H9 (cell line): ENCODE measurements around the gene CCDC34. TPM values are rescaled to one million over a fixed set of nuclear protein-coding genes. Genes with fewer than 3 reads are reported as not detected.

Experiments
- DNase-seq: peaks from one replicate; pipeline ENCODE4 v3.0.0-alpha.2; 2017
- H2AFZ ChIP-seq: one replicate; pipeline ENCODE4 v1.6.1; 2013; ENCODE audit warnings: mild to moderate bottlenecking, low read length, control low read depth, moderate library complexity
- H2AK5ac ChIP-seq: 2 replicates; pipeline ENCODE4 v1.6.1; 2013; ENCODE audit warnings: low read length, control low read depth, mixed read lengths; ENCODE audit not compliant: insufficient read length
- H2BK120ac ChIP-seq: one replicate; pipeline ENCODE4 v1.6.1; 2013; ENCODE audit warnings: low read depth, mild to moderate bottlenecking, low read length, control low read depth, inconsistent platforms; ENCODE audit not compliant: poor library complexity, severe bottlenecking
- H2BK12ac ChIP-seq: 2 replicates; pipeline ENCODE4 v1.6.1; 2013; ENCODE audit warnings: low read length, control low read depth, mixed read lengths, low read depth; ENCODE audit not compliant: insufficient read length
- H2BK15ac ChIP-seq: 2 replicates; pipeline ENCODE4 v1.6.1; 2013; ENCODE audit warnings: low read depth, low read length, control low read depth
- H2BK20ac ChIP-seq: one replicate; pipeline ENCODE4 v1.6.1; 2013; ENCODE audit warnings: low read depth, mild to moderate bottlenecking, low read length, control low read depth, inconsistent platforms; ENCODE audit not compliant: poor library complexity, severe bottlenecking
- H2BK5ac ChIP-seq: 2 replicates; pipeline ENCODE4 v1.6.1; 2013; ENCODE audit warnings: low read length, control low read depth, mixed read lengths; ENCODE audit not compliant: insufficient read length
- H3K14ac ChIP-seq: 2 replicates; pipeline ENCODE4 v1.6.1; 2013; ENCODE audit warnings: low read length, control low read depth; ENCODE audit not compliant: insufficient read depth
- H3K18ac ChIP-seq: 2 replicates; pipeline ENCODE4 v1.6.1; 2013; ENCODE audit warnings: low read depth, mild to moderate bottlenecking, mixed read lengths, low read length, control low read depth; ENCODE audit not compliant: insufficient read length
- H3K23ac ChIP-seq: 2 replicates; pipeline ENCODE4 v1.6.1; 2013; ENCODE audit warnings: low read length, control low read depth, mixed read lengths, low read depth; ENCODE audit not compliant: insufficient read length
- H3K23me2 ChIP-seq: 2 replicates; pipeline ENCODE4 v1.6.1; 2013; ENCODE audit warnings: low read depth, mild to moderate bottlenecking, mixed read lengths, low read length, control low read depth; ENCODE audit not compliant: insufficient read length, poor library complexity, severe bottlenecking
- H3K27ac ChIP-seq: 2 replicates; pipeline ENCODE4 v1.5.1; 2013; ENCODE audit warnings: low read length, control low read depth, mixed read lengths, low read depth; ENCODE audit not compliant: insufficient read length
- H3K27me3 ChIP-seq: 2 replicates; pipeline ENCODE4 v1.6.1; 2013; ENCODE audit warnings: low read length, control low read depth, inconsistent platforms; ENCODE audit not compliant: insufficient read depth
- H3K4ac ChIP-seq: 2 replicates; pipeline ENCODE4 v1.6.1; 2013; ENCODE audit warnings: low read depth, mild to moderate bottlenecking, control low read depth, inconsistent platforms, low read length, moderate library complexity
- H3K4me1 ChIP-seq: 2 replicates; pipeline ENCODE4 v1.6.1; 2013; ENCODE audit warnings: low read length, control low read depth, inconsistent platforms; ENCODE audit not compliant: insufficient read depth
- H3K4me2 ChIP-seq: 2 replicates; pipeline ENCODE4 v1.6.1; 2013; ENCODE audit warnings: low read length, control low read depth, mixed read lengths; ENCODE audit not compliant: insufficient read length, insufficient read depth
- H3K56ac ChIP-seq: 2 replicates; pipeline ENCODE4 v1.6.1; 2013; ENCODE audit warnings: low read depth, mild to moderate bottlenecking, mixed read lengths, low read length, control low read depth; ENCODE audit not compliant: insufficient read length
- H3K79me1 ChIP-seq: 2 replicates; pipeline ENCODE4 v1.6.1; 2013; ENCODE audit warnings: low read depth, mild to moderate bottlenecking, moderate library complexity, low read length, control low read depth, inconsistent platforms; ENCODE audit not compliant: insufficient read depth, poor library complexity, severe bottlenecking
- H3K79me2 ChIP-seq: 2 replicates; pipeline ENCODE4 v1.6.1; 2013; ENCODE audit warnings: low read length, control low read depth, inconsistent platforms; ENCODE audit not compliant: insufficient read depth
- H3K9ac ChIP-seq: 2 replicates; pipeline ENCODE4 v1.6.1; 2013; ENCODE audit warnings: low read length, control low read depth, mixed read lengths; ENCODE audit not compliant: insufficient read length; ENCODE audit errors: extremely low read depth
- H3K9me3 ChIP-seq: one replicate; pipeline ENCODE4 v1.6.1; 2013; ENCODE audit warnings: low read depth, low read length, inconsistent platforms; ENCODE audit not compliant: control insufficient read depth
- H3T11ph ChIP-seq: one replicate; pipeline ENCODE4 v1.6.1; 2013; ENCODE audit warnings: mild to moderate bottlenecking, low read length, control low read depth, inconsistent platforms
- H4K20me1 ChIP-seq: one replicate; pipeline ENCODE4 v1.6.1; 2013; ENCODE audit not compliant: control insufficient read depth, insufficient read length, insufficient read depth
- H4K5ac ChIP-seq: 2 replicates; pipeline ENCODE4 v1.6.1; 2013; ENCODE audit warnings: low read depth, mild to moderate bottlenecking, mixed read lengths, low read length, control low read depth; ENCODE audit not compliant: insufficient read length
- H4K8ac ChIP-seq: replicated peaks from 2 replicates; pipeline ENCODE4 v1.6.1; 2013; ENCODE audit warnings: low read length, control low read depth, mixed read lengths, low read depth; ENCODE audit not compliant: insufficient read length
- H4K91ac ChIP-seq: 2 replicates; pipeline ENCODE4 v1.6.1; 2013; ENCODE audit warnings: low read depth, mild to moderate bottlenecking, moderate library complexity, mixed read lengths, low read length, control low read depth; ENCODE audit not compliant: insufficient read length
- H3K27ac Mint-ChIP-seq, 3 experiments: 2 replicates in 2 of 3; 3 replicates in 1 of 3; pipeline ENCODE4 v1.8.0; 2020 to 2021; ENCODE audit warnings: mixed read lengths in 3 of 3, mild to moderate bottlenecking in 1 of 3, moderate library complexity in 1 of 3
- H3K27me3 Mint-ChIP-seq: 2 replicates; pipeline ENCODE4 v1.8.0; 2021; ENCODE audit warnings: low read depth, mild to moderate bottlenecking, moderate library complexity, mixed read lengths
- H3K36me3 Mint-ChIP-seq, 3 experiments: 2 replicates in 2 of 3; 3 replicates in 1 of 3; pipeline ENCODE4 v1.8.0; 2020 to 2021; ENCODE audit warnings: low read depth in 3 of 3, mixed read lengths in 3 of 3; ENCODE audit not compliant: insufficient read depth in 1 of 3
- H3K4me1 Mint-ChIP-seq, 2 experiments: 2 replicates each; pipeline ENCODE4 v1.8.0; 2020; ENCODE audit warnings: mixed read lengths in 2 of 2
- H3K4me3 Mint-ChIP-seq, 2 experiments: 2 replicates in 1 of 2; 3 replicates in 1 of 2; pipeline ENCODE4 v1.8.0; 2020 to 2021; ENCODE audit warnings: mild to moderate bottlenecking in 2 of 2, mixed read lengths in 2 of 2, moderate library complexity in 1 of 2
- H3K9me3 Mint-ChIP-seq, 2 experiments: 2 replicates in 1 of 2; 3 replicates in 1 of 2; pipeline ENCODE4 v1.8.0; 2020; ENCODE audit warnings: mild to moderate bottlenecking in 2 of 2, mixed read lengths in 2 of 2, moderate library complexity in 1 of 2
- WGBS: extraction: QIAGEN DNeasy Blood & Tissue Kit; methylation state at CpG from one replicate; pipeline ENCODE4 v1.1.7; 2013; ENCODE audit warnings: missing lambda C conversion rate, low lambda C conversion rate, mixed read lengths; ENCODE audit not compliant: insufficient read length; ENCODE audit errors: extremely low coverage; 5-methylcytosine and 5-hydroxymethylcytosine counted together
- total RNA-seq: library from RNA; stranded (reverse); gene quantifications from 2 replicates; pipeline ENCODE4 v1.2.1, GENCODE V29; 2021
- TF ChIP-seq, protein P1 (sequence below): fragments of 200-600 bp; sonication (generic); conservative IDR thresholded peaks from 3 replicates; pipeline ENCODE4 v1.8.0; 2021; ENCODE audit warnings: antibody characterized with exemption, mild to moderate bottlenecking

CCDC34 gene
- total RNA-seq, 1 experiment from 2014 or later, result 25.2 TPM

DNA sequence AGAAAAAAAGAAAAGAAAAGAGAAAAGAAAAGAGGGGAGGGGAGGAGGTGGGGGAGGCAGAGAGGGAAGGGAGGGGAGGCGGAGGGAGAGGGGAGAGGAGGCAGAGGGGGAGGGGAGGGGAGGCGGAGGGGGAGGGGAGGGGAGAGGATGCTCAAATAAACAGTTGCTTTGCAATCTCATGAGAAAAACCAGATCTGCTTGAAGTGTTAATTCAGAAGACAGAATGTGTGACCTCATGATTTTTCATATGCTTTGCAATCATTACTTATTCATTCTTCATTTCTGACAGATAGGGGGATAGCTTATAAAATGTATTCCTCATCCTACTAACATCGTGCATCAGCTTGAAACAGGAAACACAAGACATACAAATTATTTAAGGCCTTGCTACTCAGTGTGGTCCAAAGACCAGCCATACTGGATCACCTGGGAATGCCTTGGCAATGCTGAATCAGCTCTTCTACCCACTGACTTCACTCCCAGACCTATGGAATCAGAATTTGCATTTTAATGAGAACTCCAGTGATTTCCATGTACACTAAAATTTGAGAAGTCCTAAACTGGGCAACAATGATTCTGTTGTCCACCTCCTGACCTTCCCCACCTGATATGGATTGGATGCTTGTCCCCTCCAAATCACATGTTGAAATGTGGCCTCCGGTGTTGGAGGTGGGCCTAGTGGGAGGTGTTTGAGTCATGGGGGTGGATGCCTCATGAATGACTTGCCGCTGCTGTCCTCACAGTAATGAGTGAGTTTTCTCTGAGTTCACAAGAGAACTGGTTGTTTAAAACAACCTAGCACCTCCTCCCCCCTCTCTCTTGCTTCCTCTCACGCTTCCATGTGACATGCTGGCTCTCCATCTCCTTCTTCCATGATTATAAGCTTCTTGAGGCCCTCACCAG lies 69.2 kb downstream of the CCDC34 start:
- Histone ChIP-seq H3K4ac (no peak overlapping the region), H3K4me2 (no peak overlapping the region), H3K4me1 (no peaks in the 10 kb centered on the region), H3K23ac (no peak overlapping the region), H2BK12ac (no peak overlapping the region), H3T11ph (no peak overlapping the region), H2BK120ac (no peak overlapping the region), H3K79me2 (no peaks in the 10 kb centered on the region), H3K79me1 (no peaks in the 10 kb centered on the region), H4K5ac (no peak overlapping the region), H3K56ac (no peak overlapping the region), H3K9me3 (peaks cover 14% of the 10 kb centered on the region), H4K8ac (no peak overlapping the region), H3K9ac (no peak overlapping the region), H3K23me2 (no peaks in the 10 kb centered on the region), H2BK15ac (no peak overlapping the region), H4K91ac (no peak overlapping the region), H3K14ac (no peak overlapping the region), H2BK20ac (no peak overlapping the region), H3K27me3 (no peaks in the 10 kb centered on the region), H4K20me1 (peaks cover 2% of the 10 kb centered on the region), H2BK5ac (no peak overlapping the region), H3K18ac (no peak overlapping the region), H3K27ac (no peak overlapping the region), H2AFZ (no peak overlapping the region), H2AK5ac (no peak overlapping the region)
- Mint-ChIP-seq H3K4me3 (no peak overlapping the region), H3K36me3 (peaks cover 24 to 36% (median 28%) of the 10 kb centered on the region in 3 experiments), H3K27me3 (no peaks in the 10 kb centered on the region; the same call in 1 of the 2 replicates), H3K4me1 (peaks cover 19% of the 10 kb centered on the region in 2 experiments), H3K27ac (no peak overlapping the region; a peak in 1 of 7 replicates), H3K9me3 (peaks cover 32 to 34% of the 10 kb centered on the region in 2 experiments)
- no peak for DNase-seq
- TF ChIP-seq, protein P1, sequence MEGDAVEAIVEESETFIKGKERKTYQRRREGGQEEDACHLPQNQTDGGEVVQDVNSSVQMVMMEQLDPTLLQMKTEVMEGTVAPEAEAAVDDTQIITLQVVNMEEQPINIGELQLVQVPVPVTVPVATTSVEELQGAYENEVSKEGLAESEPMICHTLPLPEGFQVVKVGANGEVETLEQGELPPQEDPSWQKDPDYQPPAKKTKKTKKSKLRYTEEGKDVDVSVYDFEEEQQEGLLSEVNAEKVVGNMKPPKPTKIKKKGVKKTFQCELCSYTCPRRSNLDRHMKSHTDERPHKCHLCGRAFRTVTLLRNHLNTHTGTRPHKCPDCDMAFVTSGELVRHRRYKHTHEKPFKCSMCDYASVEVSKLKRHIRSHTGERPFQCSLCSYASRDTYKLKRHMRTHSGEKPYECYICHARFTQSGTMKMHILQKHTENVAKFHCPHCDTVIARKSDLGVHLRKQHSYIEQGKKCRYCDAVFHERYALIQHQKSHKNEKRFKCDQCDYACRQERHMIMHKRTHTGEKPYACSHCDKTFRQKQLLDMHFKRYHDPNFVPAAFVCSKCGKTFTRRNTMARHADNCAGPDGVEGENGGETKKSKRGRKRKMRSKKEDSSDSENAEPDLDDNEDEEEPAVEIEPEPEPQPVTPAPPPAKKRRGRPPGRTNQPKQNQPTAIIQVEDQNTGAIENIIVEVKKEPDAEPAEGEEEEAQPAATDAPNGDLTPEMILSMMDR, result no peak
- no CpG with 5 or more reads among the region's 6 CpGs for WGBS
